NCI-H345 treated with DMSO at 0.1 percent for 48 hours (cell line): Measurements from ENCODE around the gene DENND1A.
"Not testable (repeated sequence)": the region's sequence is repeated elsewhere in the genome, so short reads cannot be mapped to it uniquely, and the experiment has no call there.

Experiments used
- DNase-seq: peaks from one replicate; lab custom pipeline; 2025; ENCODE audit not compliant: unreplicated experiment; lab: John Stamatoyannopoulos, UW

Gene DENND1A

DNA sequence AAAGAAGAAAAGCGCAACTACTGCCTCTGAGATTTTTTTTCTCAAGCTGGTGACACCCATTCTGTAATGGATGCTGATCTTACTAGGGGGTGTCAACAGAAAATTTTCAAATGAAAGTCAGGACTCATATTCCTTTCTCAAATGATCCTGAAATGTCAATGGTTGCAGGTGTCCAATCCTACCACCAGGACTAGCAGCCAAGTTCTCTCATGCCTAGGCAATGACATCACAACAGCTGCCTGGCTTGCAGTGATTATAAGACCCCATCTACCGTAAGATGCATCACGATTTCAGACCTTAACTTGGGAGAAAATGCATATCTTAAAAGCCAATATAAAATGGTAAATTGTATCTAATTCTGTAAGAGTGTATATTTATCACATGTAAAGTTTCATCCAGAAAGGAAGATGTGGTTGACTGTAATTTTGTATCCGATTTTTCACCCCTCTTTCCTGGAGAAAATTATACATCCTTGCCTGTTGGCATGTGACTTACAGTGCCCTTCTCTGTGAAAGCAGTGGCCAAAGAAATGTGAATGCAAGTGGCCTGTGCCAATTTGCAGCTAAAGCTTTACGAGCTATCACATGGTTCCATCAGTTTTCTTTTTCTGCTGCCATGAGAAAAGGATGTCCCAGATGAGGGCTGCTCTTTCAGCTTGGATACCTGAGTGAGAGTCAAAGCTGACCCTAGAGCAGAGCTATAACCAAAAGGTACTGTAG, 104.4 kb downstream of the DENND1A start:
- no peak for DNase-seq

DNA sequence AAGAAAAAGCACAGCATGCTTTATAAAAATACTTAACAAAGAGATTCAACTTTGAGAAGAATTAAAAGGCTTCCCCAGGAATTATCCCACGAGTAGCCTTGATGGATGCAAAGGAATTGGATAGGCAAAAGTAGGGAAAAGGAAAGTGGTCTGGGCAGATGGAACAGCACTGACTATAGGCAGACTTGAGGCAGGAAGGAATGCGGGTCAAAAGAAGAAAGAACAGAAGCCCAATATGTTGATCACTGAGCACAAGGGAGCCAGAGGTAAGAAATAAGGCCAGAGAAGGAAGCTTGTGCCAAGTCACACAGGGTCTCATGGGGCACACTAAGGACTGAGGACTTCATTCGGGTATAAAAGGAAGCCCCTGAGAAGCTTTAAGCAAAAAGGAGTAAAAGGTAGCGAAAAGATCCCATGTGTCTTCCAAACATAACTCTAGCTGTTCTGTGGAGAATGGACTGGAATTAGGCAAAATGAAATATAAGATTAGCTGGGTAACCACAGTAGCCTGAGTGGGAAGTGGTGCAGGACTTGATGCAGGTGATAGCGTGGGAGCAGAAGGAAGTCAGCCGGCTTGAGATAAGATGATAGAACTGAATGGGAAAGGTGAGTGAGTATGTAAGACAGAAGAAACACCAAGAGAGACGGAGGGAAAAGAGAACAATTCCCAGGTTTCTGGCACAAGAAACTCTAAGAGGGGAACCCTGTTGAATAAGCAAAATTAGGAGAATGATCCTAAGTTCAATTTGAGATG, 106.6 kb downstream of the DENND1A start:
- DNase-seq = no peak

DNA sequence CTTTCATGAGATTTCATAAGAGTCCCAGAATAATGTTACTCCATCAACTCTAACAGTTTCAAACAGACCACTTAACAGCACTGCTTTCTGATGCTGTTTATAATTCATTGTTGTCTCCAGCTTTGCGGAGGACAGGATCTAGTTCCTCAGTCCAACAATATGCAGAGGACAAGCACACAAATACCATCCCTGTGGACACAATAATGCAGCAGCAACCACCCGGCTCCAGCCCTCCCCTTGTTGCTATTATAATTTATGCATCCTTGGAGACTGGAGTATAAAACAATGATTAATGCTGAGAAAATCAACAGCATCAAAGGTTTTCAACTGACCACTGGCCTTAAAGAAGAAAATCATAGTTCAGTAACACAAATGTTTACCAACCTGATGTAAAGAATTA, 108.3 kb downstream of the DENND1A start:
- DNase-seq = no peak

DNA sequence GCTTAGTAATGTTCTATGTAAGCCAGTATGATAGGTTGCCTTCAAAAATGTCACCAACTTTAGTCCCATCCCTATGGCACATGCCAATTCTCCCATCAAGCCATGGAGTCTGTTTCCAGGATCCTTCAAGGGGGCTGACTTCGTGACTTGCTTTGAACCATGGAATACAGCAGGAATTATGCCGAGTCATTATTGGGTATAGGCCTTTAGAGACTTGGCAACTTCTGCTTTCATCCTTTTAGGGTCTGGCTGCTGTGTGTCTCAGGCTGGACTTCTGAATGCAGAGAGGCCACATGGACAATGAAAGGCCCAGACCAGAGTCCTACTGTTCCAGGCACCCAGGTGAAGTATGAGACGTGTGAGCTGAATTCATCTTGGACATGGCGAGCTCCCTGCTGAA, 109.8 kb downstream of the DENND1A start:
- DNase-seq = no peak

DNA sequence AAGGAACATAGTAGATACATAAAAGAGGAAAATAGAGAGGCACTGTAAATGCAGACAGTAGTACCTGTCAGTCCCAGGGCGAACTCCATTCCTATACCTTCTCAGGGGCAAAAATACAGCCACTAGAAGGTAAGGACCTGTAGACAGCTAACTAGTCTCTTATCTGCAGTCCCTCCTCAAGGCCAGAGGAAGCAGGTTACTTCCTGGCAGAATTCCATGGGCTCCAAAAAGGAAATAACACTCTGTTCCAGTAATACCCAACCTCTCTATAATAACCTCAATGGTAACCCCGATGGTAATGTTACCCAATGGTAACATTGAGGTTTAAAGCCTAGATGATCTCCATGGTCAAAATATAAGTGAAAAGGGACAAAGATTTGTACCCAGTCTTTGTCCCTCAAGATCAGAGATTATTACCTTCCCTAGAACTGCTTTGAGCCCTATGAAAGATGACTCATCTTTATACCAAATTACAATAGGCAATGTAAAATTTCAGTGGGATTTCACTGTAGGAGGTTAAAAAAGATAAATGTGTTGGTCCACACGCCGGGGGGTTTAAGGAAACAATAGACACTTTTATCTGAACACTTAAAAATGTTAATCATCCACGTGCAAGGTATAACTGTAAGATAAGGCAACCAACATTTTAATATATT, 113.0 kb downstream of the DENND1A start:
- no peak for DNase-seq

DNA sequence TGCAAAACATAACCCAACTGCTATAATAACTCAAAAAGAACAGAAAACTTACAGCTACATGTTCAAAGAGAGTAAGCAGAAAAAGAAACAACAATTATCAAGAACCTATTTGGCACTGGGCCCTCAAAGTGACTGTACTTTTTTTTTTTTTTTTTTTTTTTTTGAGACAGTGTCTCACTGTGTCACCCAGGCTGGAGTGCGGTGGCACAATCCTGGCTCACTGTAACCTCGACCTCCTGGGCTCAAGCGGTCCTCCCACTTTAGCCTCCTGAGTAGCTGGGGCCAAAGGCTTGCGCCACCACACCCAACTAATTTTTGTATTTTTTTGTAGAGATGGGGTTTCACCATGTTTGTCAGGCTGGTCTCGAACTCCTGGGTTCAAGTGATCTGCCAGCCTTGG, 114.1 kb downstream of the DENND1A start:
- DNase-seq = not testable (repeated sequence)

- no peak for DNase-seq
These were observed 115.4 kb downstream of the DENND1A start for GRCh38 chr9:123814496-123814895.

GRCh38 chr9:123812984-123813383, 116.9 kb downstream of the DENND1A start:
- DNase-seq = no peak

GRCh38 chr9:123807251-123807650, 122.7 kb downstream of the DENND1A start:
- no peak for DNase-seq

DNA sequence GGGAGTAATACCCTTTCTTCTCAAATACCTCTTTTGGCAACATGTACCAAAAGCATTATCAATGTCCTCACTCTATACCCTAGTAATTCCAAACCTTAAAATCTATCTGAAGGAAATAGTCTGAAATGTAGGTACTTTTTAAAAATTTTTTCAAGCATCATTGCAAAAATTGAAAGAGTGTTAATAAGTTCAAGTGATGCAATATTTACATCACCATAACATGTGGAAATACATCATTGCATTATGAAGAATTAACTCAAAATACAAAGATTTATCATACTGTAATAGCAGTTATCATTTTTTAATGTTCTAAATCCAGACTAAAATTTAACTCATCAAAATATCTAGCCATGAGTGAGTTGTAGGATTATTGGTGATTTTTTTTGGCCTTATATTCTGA, 123.1 kb downstream of the DENND1A start:
- DNase-seq = no peak

- DNase-seq = no peak
These were observed 131.7 kb downstream of the DENND1A start for GRCh38 chr9:123798195-123798594.

DNA sequence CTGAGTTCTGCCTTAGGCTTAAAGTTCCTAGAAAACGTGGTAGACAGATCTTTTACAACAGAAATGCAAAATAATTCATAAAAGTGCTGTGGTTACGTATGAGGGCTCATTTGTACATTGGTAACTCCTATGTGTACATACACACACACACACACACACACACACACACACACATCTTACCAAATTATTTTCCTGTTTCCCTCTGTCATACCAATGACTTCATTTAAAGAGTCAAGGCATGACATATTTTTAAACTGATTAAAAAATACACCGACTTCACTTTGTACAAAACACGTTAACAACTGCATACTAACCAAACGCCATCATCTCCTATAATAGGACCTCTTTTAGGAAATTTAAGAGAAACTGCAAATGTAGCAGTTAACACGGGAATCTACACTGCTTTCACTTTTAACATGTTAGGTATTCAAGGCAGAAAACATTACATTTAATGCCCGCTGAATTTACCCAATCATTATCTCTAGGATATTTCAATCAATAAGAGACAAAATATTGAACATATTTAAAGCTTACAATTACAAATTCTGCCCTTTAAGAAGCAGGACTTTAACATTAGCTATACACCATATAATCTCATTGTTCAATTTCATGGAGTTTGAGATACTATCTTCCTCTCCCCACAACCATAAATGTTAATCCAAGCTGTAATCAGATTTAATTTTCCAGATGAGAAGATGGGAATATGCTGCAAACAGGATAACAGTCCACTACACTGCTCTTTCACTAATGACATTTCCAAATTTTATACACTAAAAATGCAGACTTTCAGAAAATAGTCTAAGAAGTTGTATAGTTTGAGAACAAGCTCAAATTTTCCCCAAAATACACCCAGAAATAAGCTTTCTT, 133.1 kb downstream of the DENND1A start:
- no peak for DNase-seq

GRCh38 chr9:123796094-123796493, 133.8 kb downstream of the DENND1A start:
- DNase-seq = no peak

GRCh38 chr9:123795336-123795735, 134.6 kb downstream of the DENND1A start:
- no peak for DNase-seq

GRCh38 chr9:123792501-123792900, 137.4 kb downstream of the DENND1A start:
- no peak for DNase-seq

DNA sequence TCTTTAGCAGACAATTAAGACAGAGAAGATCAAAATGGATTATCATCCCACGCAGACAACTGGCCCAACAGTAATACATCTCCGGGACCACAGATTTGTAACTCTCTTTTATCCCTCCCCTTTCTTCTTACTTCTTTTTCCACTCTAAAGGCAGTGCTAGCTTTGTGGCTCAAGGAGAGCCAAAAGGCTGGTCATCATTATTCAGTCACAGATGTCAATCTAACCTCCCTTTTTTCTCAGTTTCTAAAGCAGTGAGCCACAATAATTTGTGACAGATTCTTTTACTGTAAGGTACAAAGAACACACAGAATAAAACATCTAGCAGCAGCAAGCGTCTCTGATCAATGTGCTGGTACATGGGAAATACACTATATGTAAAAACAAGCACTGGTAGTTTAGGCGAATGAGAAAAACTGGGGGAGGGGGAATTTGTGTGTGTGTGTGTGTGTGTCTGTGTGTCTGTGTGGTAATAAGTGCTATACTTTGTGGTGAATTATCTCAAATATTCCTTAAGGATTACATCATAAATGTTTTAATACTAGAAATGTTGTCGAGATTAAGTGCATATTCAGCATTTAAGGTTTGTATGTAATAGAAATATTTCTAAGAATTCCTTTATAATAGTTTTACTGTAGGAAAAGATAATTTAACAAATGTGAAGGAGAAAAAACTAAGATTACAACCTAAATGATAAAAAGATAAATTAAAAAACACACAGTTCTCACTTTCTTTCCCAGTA, 140.2 kb downstream of the DENND1A start:
- no peak for DNase-seq

DNA sequence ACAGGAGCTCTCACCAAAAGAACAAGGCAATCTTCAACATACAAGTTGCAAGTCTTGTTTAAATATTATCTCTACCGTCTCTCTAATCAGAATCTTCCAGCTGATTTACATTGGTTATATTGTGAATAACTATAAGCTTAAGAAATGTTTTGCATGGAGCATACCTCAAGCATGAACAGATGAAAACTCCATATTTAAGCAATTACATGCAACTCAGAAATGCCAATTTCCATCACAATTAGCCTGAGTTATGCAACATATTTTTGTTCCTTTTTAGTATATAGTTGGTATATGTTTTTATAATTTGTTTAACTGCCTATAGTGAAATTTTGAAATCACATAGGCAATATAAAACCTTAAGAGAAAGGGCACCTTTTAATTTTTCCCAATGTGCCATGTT, 142.5 kb downstream of the DENND1A start:
- DNase-seq = no peak

- no peak for DNase-seq
These were observed 145.4 kb downstream of the DENND1A start for GRCh38 chr9:123784518-123784917.

DNA sequence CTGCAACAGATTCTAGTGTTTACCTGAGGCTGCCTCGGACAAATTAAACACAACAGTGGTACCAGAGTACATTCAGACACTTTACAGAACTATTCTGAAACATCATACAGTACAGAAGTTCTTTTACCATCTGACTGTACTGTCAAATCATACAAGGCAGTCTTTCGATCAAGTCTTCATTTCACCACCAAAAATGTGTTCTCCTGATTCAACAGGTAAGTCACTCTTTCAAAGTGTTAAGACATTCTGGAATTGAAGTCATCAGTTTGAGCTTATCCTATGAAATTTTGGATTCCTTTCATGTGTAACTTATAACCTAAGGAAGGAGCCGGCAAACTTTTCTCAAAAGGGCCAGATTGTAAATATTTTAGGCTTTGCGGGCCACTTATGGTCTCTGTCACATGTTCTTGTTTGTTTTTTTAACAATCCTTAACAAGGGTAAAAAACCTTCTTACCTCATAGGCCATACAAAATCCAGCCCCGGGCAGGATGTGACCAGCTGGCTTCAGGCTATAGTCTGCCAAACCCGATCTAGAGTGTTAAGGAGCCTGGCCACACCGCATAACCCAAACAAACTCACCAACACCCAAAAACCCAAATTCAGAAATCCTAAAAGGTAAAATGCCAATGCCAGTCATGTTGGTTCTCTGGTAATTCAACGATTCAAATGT, 151.6 kb downstream of the DENND1A start:
- DNase-seq = no peak
